ENCODE measurements around the gene NETO2. TPM values are rescaled to one million over a fixed set of nuclear protein-coding genes. Genes with fewer than 3 reads are reported as not detected.

Gene NETO2
- total and polyA plus RNA-seq, 2 of the 13 experiments (the other 11 are each of a cell fraction or from before 2014, with no cell fraction given): 8.2 to 13.5 TPM

GRCh38 chr16:47141773-47142485, 1.8 kb downstream of the NETO2 start (continued):
- TF ChIP-seq ZNF260 (CRISPR knock-in tag; IDR thresholded peaks at IDR 0.05; ENCODE audit: borderline replicate concordance, low read depth) (no peak), ZNF652 (CRISPR knock-in tag; IDR thresholded peaks at IDR 0.05; ENCODE audit: borderline replicate concordance, low read depth) (no peak), NCOR1 (IDR thresholded peaks at IDR 0.05; ENCODE audit: borderline replicate concordance, low read length) (no peak), AGO2 (optimal IDR thresholded peaks at IDR 0.05; ENCODE audit: low read depth, low read length) (no peak), STAT6 (CRISPR knock-in tag; IDR thresholded peaks at IDR 0.05; ENCODE audit: borderline replicate concordance) (no peak), ZNF180 (CRISPR knock-in tag; IDR thresholded peaks at IDR 0.05; ENCODE audit: borderline replicate concordance, low read depth) (no peak), JUND (CRISPR knock-in tag; IDR thresholded peaks at IDR 0.05) (no peak), CEBPZ (IDR thresholded peaks at IDR 0.05; ENCODE audit: low read length) (no peak), HMGXB3 (CRISPR knock-in tag; IDR thresholded peaks at IDR 0.05; ENCODE audit: borderline replicate concordance) (peak; percentile 86; the same call in 1 of the 2 replicates), MAFG (CRISPR knock-in tag; IDR thresholded peaks at IDR 0.05) (no peak), E2F1 (CRISPR knock-in tag; IDR thresholded peaks at IDR 0.05) (no peak), ZNF737 (CRISPR knock-in tag; IDR thresholded peaks at IDR 0.05; ENCODE audit: borderline replicate concordance) (no peak), JDP2 (CRISPR knock-in tag; IDR thresholded peaks at IDR 0.05; ENCODE audit: borderline replicate concordance) (no peak), RFX3 (CRISPR knock-in tag; IDR thresholded peaks at IDR 0.05) (no peak)
- TF ChIP-seq, protein P1, sequence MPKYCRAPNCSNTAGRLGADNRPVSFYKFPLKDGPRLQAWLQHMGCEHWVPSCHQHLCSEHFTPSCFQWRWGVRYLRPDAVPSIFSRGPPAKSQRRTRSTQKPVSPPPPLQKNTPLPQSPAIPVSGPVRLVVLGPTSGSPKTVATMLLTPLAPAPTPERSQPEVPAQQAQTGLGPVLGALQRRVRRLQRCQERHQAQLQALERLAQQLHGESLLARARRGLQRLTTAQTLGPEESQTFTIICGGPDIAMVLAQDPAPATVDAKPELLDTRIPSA (CRISPR knock-in tag; IDR thresholded peaks at IDR 0.05; ENCODE audit: borderline replicate concordance): no peak

Data from HepG2 (cell line).